AG04450 (cell line): ENCODE measurements around the gene AMY2B. TPM values are rescaled to one million over a fixed set of nuclear protein-coding genes. Genes with fewer than 3 reads are reported as not detected.
"Not testable (repeated sequence)": the region's sequence is repeated elsewhere in the genome, so short reads cannot be mapped to it uniquely, and the experiment has no call there.

Source experiments
- CTCF ChIA-PET: fragments of 300-600, 350-600 bp; formaldehyde crosslinking; extraction: SDS; loops from one replicate; lab custom pipeline; 2022; ENCODE audit warnings: antibody characterized with exemption, inconsistent platforms; lab: Charles Lee
- POLR2A ChIA-PET: fragments of 350-600 bp; formaldehyde crosslinking; extraction: SDS; loops from one replicate; lab custom pipeline; 2021; ENCODE audit warnings: antibody characterized with exemption, inconsistent platforms; lab: Yijun Ruan, JAX
- DNase-seq: peaks from one replicate; pipeline ENCODE4 v3.0.0-alpha.2; 2011; ENCODE audit warnings: low read depth, low spot score
- H3K27ac ChIP-seq: one replicate; pipeline ENCODE4 v1.5.1; 2012; ENCODE audit warnings: low read depth, low read length, control low read depth
- H3K27me3 ChIP-seq: one replicate; pipeline ENCODE4 v1.6.0; 2012; ENCODE audit warnings: low read length; ENCODE audit not compliant: control insufficient read depth, insufficient read depth
- H3K4me3 ChIP-seq: 2 replicates; pipeline ENCODE4 v1.5.1; 2011; ENCODE audit warnings: mild to moderate bottlenecking, low read depth, low read length, control low read depth
- H3K9me3 ChIP-seq: 2 replicates; pipeline ENCODE4 v1.5.1; 2012; ENCODE audit warnings: low read length; ENCODE audit not compliant: control insufficient read depth, insufficient read depth
- polyA plus RNA-seq: library from polyadenylated mRNA; depleted of rRNA; stranded (reverse); fragments of >200 nt; gene quantifications from 2 replicates; pipeline ENCODE4 v1.2.3, GENCODE V29; 2011; rRNA removed
- TF ChIP-seq, protein P1 (sequence below): IDR thresholded peaks from 2 replicates; pipeline ENCODE4 v1.5.1; 2011; ENCODE audit warnings: low read depth, low read length, control low read depth, inconsistent platforms

Gene AMY2B
- polyA plus RNA-seq, 1 experiment, result 1.1 TPM

DNA sequence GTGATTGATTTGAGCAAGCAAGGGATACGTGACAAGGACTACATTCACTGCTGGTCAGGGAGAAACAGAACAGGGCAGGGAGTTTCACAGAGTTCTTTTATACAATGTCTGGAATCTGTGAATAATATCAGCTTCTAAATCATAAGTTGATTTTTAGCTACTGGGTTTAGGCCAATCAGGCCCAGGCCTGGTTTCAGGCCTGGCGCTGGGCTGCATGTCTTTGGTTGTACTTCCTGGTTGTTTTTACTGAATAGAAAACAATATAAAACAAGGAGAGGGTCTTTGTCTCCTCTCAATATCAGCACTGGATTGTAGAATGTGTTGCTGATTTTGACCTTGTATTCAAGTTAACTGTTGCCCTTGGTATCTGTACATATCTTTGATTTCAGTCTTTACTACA is 45.0 kb downstream of the AMY2B start:
- ChIA-PET CTCF (no interaction called here), POLR2A (no interaction called here)
- H3K27me3 ChIP-seq, result no peaks in the 10 kb centered on the region
- DNase-seq, result no peak
- no peaks in the 10 kb centered on the region for H3K9me3 ChIP-seq
- H3K27ac ChIP-seq, result no peak overlapping the region
- H3K4me3 ChIP-seq, result no peak overlapping the region
- TF ChIP-seq, protein P1, sequence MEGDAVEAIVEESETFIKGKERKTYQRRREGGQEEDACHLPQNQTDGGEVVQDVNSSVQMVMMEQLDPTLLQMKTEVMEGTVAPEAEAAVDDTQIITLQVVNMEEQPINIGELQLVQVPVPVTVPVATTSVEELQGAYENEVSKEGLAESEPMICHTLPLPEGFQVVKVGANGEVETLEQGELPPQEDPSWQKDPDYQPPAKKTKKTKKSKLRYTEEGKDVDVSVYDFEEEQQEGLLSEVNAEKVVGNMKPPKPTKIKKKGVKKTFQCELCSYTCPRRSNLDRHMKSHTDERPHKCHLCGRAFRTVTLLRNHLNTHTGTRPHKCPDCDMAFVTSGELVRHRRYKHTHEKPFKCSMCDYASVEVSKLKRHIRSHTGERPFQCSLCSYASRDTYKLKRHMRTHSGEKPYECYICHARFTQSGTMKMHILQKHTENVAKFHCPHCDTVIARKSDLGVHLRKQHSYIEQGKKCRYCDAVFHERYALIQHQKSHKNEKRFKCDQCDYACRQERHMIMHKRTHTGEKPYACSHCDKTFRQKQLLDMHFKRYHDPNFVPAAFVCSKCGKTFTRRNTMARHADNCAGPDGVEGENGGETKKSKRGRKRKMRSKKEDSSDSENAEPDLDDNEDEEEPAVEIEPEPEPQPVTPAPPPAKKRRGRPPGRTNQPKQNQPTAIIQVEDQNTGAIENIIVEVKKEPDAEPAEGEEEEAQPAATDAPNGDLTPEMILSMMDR, result no peak

DNA sequence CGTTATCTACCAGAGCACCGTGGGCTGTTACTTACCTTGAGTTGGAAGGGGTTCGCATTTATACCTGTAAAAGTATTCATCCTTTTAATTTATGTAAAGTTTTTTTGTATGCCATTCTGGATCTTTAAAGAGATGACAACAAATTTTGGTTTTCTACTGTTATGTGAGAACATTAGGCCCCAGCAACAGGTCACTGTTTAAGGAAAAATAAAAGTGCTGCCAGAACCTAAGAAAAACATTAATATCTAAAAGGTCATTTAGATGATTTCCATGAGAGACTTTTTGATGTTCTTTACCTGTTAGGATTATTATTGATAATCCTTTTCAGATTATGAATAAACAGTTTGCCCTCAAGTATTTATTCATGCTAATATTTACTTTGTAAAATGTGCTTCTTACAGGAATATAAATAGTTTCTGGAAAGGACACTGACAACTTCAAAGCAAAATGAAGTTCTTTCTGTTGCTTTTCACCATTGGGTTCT is 45.6 kb downstream of the AMY2B start, which contains the start of gene AMY2A:
Gene AMY2A, plus strand, starts transcription at position 434 of the 484 bp plus-strand sequence. Its CDS starts 14 bp downstream, at position 448.
- POLR2A ChIA-PET, CTCF ChIA-PET, H3K4me3 ChIP-seq, H3K27me3 ChIP-seq, DNase-seq, H3K27ac ChIP-seq, H3K9me3 ChIP-seq: not testable (repeated sequence)

DNA sequence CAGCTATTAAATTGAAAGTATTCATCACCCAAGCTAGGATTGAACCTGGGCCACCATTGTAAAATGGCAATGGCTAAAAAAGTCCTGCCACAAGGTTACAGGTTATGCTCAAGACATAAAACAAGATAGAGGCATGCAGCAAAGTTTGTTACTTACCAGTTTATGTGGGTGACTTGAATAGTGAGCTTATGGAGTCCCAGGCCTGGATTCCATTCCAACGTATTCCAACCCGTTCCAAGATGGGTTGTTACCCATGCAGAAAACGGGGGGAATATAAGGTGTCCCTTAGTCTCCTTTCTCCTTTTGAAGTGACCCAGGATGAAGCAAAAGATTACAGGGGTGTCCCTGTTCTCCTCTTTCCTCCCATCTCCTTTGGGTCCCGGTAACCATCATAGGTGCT is 56.0 kb downstream of the AMY2B start:
- CTCF ChIA-PET, H3K4me3 ChIP-seq, H3K27me3 ChIP-seq, DNase-seq, H3K27ac ChIP-seq, H3K9me3 ChIP-seq, POLR2A ChIA-PET: not testable (repeated sequence)

Other genes starting within 250 kb of the AMY2B start
- gene RNPC3, start 45.9 kb upstream of the AMY2B start, polyA plus RNA-seq, result 12.9 and 18.3 TPM in 2 replicates
- gene AMY2A, start 45.8 kb downstream of the AMY2B start, polyA plus RNA-seq, result not detected in 2 replicates
- not detected in 2 replicates for gene AMY1A, start 84.2 kb downstream of the AMY2B start, polyA plus RNA-seq
- not detected in 2 replicates for gene AMY1B, start 124.6 kb downstream of the AMY2B start, polyA plus RNA-seq
- not detected in 2 replicates for gene AMY1C, start 178.3 kb downstream of the AMY2B start, polyA plus RNA-seq